Stimulated activated CD8-positive, alpha-beta memory T cell treated with anti-CD3 and anti-CD28 coated beads, Interleukin-15, amount 100 ng/mL, for 24 hours (primary cell): ENCODE data around the gene HECW1.

Experiments
- DNase-seq: peaks from one replicate; pipeline ENCODE4 v3.0.0-alpha.2; 2020; ENCODE audit warnings: low read depth

Gene HECW1

DNA sequence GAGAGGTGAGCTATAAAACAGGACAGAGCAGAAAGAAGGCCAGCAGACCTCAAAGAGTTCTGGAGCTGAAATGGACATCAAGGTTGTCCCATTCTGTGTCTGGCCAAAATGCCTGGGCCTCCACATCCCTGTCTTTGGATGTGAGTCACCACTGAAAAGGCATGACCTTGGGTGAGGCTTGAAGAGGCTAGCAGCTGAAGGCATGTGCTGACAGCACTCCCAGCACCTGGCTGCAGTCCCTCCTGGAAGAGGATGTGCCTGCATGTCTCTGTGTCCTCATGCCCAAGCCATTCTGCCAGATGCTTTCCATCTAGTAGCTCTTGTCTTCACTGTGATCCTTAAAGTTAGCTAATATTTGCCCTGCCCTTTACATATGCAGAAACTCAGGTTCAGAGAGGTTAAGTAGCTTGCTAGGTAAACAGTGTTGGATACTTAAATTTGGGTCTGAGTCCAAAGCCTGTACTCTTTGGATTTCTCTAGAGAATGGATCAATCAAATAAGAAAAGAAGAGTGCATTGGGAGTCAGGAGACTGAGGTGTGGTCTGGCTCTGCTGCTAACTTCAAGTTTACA, 35.8 kb downstream of the HECW1 start:
- no peak for DNase-seq

DNA sequence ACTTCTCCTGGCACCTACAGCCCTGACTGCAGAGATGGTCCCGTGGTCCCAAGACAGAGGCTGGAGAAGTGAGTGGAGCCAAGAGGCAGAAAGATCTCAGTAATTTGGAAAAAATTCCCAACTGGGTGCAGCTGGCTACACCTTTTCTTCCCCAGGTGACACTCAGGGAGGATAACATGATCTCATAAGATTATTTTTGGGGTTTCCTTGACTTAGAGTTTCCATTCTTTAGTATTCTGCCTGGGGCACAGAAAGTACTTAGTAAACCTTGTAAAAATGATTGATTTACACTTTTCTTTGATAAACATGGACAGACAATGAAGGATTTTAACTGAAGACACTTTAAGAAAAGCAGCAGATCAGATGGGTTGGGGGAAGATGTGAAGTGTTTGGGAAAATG, 38.6 kb downstream of the HECW1 start:
- no peak for DNase-seq

DNA sequence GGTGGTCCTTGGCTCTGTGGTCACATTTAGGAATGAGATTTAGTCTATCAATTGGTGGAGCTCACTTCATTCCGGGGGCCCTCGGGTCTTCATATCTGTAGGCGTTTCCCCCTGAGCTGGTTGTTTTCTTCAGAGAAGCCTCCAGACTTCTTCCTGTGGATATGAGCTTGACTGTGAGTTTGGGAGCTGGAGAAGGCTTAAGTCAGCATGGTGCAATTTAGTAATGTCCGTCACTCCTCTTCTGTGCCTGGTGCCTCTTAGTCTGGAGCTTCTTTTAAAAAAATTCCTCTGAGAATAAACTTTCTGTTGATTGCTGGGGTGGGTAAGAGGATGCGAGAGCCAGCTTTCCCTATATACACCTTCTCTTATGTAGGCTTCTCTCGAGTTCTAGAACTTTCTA, 40.2 kb downstream of the HECW1 start:
- no peak for DNase-seq

DNA sequence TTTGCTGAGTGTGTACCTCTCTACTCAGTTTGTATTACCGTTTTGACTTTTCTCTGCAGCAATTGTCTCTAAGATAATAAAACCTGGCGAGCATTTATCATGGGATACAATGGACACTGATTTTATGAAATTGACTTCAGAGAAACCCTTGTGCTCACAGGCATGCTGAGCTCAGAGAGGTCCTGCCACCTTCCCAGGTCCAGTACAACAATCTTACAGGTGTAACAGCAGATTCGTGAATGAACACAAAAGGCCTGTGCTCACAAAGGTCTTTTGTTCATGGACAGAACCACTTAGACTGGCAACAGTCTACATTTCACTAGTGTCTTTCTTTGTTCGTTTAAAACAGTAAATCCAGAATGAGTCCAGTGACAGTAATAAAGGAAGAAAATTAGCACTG, 43.2 kb downstream of the HECW1 start:
- no peak for DNase-seq

DNA sequence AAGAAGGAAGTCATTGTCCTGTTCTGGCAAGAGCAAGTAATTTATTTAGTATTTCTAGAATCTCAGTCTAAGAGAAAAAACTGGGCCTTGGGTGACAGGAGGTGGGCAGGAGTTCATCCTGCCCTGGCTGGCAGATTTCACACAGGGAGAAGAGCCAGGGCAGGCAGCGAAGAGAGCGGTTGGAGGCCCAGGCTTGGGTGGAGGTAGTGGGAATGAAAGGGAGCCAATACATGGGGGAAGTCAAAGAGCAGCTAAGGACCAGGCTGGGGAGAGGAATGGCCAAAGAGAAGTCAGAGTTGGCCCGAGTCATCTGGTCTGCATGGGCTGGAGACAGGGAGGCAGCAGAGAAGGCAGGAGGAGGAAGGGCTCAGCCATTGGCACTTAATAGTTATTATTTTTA, 51.4 kb downstream of the HECW1 start:
- no peak for DNase-seq

DNA sequence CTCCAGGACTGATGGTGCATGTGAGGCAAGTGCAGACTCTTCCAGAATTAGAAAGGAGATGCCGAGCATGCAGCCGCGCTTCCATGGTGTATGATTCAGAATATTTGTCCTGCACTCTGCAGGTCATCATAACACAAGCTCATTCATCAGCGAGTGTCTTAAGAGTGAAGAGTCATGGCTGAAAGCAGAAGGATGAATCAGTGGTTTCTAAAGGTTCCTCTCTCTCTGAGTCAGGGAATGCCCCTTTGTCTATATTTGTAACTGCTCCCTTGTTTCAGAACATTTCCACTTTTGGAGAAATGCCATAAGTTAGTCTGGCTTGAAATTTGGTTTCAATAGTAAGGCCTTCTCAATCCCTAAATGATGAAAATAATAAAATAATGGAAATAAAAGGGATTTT, 52.3 kb downstream of the HECW1 start:
- no peak for DNase-seq

DNA sequence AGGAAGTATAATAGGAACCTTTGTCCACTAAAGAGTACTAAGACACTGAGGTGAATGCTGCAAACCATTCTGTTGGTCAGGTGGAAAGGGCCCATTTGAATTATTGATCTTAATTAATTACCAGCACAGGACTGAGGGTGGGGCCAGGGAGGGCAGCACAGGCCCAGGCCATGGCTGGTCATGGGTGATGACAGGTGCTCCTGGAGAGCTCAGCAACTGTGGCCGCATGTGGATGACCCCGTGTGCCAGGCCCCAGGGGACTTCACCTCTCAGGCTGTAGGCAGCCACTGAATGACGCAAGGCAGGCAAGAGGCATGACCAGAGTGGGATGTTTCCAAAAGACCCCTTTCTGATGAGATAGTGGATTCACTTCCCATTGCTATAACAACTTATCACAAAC, 54.2 kb downstream of the HECW1 start:
- DNase-seq, result no peak

DNA sequence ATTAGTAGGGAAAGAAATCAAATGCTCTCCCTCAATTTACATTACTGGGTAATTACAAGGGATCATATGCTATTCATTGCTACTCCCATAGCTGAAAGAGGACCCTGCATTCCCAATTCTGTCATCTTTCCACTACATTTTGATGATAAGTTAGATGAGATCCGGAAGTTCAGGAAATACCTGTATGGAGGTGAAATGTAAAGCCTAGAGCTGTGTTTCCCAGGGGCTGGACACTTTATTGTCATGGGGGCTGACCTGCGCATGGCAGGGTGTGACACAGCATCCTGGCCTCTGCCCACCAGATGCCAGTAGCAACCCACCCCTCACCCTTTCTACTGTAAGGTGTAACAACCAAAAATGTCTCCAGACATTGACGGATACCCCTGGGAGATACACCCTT, 56.6 kb downstream of the HECW1 start:
- no peak for DNase-seq

DNA sequence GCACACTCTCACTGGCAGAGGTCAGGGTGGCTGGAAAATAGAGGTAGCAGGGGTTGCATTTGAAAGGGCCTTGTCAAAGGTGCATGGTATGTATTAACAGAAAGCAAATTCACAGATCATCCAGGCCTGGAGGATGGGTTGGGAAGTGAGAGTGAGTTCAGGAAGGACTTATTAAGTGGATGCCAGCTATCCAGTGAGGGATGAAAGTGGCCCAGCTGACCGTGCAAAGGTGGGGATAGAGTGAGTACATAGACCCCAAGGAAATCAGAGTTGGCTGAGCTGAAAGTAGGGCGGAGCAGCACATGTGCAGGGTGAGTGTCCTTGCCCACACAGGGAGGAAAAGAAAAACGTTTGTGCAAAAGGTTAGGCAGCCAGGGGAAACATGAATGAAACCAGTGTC, 58.1 kb downstream of the HECW1 start:
- DNase-seq, result no peak

DNA sequence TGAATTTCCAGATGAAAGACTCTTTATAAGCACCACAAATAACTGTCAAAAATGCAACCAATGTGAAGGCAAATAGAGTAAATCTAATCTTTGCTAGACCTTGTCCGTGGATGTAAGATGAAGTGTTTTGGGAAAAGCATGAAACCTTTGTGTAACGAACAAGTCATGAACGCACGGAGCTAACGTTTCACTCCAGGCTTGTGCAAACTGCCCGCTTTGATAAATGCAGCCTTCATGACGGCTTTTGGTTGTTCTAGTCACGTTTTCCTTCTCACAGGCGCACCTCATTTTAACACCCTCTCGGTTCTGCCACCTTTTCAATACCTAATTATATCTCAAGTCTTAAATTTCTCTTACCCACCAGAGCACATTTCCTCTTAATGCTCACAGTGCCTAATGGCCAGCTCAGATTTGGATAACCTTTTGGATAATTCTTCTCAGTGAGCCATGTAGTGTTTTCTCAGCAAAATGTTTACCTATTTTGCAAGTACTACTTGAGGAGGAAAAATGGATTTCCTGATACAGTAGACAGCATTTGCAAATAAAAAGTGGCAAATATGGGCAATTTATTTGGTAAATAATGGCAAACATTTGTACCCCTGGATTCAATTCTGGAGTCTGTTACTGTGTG, 63.2 kb downstream of the HECW1 start:
- no peak for DNase-seq

DNA sequence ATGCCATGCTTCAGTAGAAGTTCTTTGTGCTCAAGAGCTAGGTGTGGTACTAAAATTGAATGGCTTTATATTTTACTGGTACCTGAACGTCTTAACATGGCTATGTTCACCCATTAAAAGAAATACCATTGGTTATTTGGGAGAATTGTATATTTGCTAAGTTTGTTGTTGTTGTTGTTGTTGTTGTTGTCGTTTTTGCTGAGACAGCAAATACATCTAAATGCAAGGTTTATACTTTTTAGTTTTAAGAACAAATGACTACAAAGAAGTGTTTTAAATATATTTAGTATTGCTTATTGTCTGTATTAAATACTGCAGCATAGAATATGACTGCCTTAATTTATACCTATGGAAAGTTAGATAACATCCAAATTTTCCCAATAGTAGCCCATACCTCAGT, 66.9 kb downstream of the HECW1 start:
- no peak for DNase-seq

DNA sequence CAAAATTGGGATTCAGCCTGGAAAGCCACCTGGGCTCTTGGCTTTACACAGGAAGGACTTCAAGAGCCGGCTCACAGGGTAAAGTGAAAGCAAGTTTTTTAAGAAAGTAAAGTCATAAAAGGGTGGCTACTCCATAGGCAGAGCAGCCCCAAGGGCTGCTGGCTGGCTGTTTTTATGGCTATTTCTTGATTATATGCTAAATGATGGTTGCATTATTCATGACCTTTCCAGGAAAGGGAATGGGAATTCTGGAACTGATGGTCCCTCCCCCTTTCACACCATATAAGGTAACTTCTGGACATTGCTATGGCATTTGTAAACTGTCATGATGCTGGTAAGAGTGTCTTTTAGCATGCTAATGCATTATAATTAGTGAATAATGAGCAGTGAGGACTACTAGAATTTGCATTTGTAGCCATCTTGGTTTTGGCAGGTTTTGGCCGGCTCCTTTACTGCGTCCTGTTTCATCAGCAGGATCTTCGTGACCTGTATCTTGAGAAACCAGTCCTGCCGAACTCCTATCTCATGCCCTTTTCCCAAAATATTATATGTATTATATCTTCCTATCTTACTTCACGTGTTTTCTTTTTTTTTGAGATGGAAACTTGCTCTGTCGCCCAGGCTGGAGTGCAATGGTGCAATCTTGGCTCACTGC, 80.5 kb downstream of the HECW1 start:
- DNase-seq, result no peak

DNA sequence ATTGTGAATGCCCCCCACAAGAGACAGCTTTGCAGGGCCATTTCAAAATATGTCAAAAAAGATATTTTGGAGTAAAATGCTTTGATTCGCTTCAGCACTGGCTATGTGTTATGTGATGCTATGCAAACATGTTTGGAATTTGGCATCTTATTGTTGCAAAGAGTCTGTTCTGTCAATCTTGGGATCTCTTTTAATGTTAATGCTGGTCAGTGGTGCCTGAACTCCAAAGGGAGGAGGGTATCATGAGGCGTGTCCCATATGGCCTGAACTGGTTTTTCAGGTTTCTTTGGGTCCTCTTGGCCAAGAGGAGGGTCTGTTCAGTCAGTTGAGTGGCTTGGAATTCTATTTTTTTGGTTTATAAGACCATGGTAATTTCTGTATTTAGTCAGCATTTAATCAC, 81.4 kb downstream of the HECW1 start:
- DNase-seq, result no peak

DNA sequence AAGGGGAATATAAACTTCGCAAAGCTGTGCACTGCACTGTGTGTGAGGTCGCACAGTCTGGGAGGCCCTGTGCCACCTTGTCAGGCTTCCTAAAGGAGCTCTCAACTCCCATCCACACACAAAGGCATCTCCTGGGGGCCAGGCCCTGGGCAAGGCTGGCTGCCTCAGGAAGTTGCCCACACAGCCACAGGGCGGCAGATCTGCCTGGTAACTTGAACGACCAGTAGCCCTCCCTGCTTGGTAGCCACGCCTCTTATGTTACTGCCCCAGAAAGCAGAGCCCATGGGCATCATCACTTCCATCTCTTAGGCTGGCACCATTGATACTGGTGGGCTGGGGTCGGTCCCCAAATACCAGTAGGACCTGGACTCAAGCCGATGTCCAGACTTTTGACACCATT, 82.8 kb downstream of the HECW1 start:
- no peak for DNase-seq

DNA sequence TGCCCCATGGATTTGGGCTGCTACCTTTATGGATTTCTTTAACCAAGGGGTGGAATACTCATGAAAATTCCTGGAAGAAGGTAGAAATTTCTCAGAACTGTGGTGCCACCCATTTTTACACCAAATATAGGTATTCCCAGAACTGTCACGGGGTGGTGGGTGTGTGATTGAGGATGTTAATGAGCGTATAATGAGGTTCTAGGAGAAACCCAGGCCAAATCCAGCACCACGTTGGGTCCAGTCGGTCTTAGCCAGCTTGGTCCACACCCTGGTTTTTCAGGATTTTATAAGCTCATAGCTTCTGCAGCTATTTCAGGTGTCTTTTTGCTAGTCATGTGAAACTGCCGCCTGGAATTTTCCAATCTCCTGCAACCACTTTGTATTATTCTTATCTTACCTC, 83.3 kb downstream of the HECW1 start:
- DNase-seq, result no peak

DNA sequence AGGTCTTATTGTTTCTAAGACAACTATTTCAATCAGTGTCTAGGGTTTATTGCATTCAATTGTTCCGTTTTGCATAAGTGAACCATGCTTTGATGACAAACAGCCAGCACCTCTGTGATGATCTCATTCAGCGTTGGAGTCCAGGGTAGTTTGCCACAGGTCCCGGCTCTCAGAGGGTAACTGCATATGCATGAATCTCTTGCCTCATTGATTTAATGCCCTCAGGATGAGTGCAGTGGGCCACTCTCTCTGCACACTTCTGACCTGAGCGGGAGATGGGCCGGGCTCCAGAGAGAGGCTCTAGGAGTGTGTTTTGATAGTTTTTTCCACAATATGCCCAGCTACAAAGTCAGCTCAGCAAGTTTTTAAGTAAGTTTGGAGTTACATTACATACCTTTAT, 83.9 kb downstream of the HECW1 start:
- DNase-seq, result no peak

DNA sequence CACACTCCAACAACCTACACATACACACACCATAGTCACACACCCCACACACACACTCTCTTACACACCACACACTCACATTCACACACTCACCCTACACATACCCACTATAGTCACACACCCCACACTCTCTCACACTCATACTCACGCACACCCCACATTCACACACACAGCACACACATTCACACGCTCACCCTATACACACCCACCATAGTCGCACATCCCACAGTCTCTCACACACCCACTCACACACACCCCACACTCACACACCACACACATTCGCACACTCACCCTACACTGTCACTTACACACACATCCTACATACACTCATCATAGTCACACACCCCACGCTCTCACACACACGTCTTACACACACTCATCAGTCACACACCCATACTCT, 85.6 kb downstream of the HECW1 start:
- DNase-seq, result no peak

DNA sequence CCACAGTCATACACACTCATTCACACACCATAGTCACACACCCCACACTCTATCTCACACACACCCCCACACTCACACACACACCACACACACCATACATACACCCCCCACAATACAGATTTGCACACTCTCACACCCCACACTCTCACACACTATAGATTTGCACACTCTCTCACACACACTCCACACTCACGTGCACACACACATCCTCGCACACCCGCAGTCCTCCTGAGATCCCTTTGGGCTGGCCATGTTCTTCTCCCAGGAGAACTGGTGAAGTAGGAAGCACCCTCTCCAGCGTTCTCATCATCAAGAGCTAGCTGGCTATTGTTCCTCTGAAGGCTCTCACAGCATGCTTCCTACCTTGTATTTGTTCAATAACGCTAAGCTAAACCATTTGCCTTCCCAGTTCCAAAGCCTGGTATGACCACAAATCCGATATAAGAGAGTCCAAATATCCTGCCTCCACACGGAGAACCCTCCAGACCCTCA, 86.2 kb downstream of the HECW1 start:
- no peak for DNase-seq

DNA sequence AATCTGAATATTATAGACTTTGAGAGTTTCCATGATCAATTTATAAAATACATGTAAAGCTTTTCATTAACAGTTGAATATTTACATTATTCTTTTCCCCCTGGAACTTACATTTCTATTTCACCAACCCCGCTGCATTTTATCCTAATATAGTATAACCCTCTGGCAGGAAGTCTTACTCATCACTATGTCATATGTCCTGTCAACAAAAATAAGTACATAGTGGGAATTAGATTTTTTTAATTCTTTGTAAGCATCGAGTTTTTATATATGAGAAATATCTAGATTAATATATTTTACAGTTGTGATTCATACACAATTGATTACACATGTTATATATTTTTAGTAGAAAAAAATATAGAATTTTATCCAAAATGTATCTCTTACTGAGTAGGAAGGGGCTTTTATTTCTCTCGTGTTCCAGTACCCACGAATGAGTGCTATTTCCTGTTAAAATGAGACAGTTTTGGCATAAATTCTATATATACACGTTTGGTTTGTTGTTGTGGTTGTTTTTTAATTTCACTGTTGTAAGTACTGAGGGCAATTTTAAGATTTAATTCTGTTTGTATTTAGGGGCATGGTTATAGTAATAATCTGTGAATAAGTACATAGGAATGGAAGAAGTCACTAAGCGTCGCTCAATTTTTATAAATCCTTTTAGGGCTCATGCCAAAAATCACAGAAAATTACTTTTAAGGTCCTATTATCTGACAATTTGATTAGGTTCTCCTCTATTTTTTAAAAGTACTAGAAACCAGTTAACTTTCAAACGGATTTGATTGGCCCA, 87.1 kb downstream of the HECW1 start:
- no peak for DNase-seq

DNA sequence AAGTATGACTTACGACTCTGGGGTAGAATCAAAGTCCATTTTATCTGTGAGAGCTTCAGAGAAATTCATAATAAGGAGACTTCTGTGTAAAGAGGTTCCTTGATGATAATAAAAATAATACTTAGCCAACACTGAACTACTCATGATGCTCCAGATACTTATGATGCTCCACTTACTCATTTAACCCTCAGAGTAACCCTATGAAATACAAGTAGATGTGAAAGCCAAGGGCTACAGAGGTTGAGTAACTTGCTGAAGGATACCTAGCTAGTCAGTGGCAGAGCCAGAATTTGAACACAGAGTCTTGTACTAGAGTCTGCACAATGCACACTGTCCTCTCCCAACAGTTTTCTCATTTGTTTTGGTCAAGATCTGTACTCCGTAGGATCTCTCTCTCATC, 89.5 kb downstream of the HECW1 start:
- DNase-seq, result no peak

DNA sequence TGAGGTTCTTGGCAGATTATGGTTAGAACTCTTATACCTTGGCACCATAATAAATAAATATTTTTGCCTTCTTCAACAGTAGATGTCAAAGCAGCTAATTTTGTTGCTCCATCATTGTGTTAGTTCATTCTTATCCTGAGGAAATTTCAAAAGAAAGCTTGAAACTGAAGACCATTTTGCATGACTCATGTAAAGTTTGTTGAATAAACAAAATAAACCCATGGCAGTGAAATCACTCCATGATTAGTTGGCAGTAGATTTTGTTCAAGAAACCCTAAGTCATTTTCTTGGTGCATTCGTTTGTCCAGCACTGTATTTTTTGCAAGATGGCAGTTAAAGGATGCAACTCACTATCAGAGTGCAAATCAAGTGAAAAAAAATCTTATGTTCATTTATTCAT, 91.6 kb downstream of the HECW1 start:
- no peak for DNase-seq

DNA sequence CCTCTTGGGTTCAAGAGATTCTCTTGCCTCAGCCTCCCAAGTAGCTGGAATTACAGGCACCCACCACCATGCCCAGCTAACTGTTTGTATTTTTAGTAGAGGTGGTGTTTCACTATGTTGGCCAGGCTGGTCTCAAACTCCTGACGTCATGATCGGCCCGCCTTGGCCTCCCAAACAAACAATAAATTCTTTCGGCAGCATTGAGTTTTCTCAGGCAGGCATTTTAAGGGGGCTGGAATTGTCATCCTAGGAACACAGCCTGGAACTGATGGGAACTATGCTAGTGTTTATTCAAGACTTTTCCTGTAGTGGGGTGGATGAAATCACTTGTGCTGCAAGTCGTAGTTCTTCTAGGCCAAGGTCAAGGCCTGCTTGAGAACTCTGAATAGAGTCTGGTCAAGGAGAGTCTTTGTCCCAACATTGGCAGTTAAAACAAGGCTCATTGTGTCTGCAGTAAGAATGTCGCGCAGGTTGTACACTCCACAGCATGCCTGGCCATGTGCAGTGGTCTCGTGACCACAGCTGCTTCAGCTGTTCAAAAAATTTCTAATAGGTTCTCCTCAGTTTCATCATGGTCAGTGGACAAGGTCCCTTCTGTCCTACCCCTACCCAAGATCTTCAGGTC, 92.8 kb downstream of the HECW1 start:
- DNase-seq, result no peak

DNA sequence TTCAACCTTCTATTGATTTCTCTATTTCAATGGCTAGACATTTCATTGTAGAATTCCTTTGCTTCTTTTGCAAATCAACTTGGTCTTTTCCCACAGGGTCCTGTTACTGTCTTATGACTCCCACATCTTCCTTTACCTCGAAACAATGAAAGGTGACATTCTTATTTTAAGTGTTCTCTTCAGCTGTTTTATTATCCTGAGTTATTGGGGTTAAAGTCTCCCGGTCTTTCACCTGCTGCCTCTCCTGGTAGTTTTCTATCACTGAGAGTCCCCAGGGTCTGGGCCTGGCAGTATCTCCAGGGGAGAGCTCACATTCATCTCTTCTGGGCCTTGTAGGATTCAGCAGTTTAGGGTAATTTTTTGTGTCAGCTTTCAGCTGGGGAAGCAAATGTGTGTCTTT, 95.8 kb downstream of the HECW1 start:
- no peak for DNase-seq
